ENCODE measurements around the gene MARCHF11.

Gene MARCHF11

GRCh38 chr5:16178745-16179372 lies 732 bp downstream of the MARCHF11 start:
- peak; percentile 64 for DNase-seq
- H3K27me3 ChIP-seq (ENCODE audit: insufficient read depth, low read depth, severe bottlenecking), result no peaks in the 10 kb centered on the region
- peak overlapping the region; percentile 87 for H3K4me3 ChIP-seq (ENCODE audit: low read depth, low read length)
- peak; percentile 42 for TF ChIP-seq CTCF (IDR thresholded peaks at IDR 0.05; ENCODE audit: low read depth, low read length)
- H3K27ac ChIP-seq, result peak overlapping the region; percentile 28; the same call in 1 of the 2 replicates
- no peaks in the 10 kb centered on the region for H3K36me3 ChIP-seq
- H3K9me3 ChIP-seq (ENCODE audit: severe bottlenecking), result no peaks in the 10 kb centered on the region

GRCh38 chr5:16169550-16169949 lies 10.0 kb downstream of the MARCHF11 start:
- H3K36me3 ChIP-seq, result no peaks in the 10 kb centered on the region
- H3K9me3 ChIP-seq (ENCODE audit: severe bottlenecking), result no peaks in the 10 kb centered on the region
- no peak for TF ChIP-seq CTCF (IDR thresholded peaks at IDR 0.05; ENCODE audit: low read depth, low read length)
- H3K27me3 ChIP-seq (ENCODE audit: insufficient read depth, low read depth, severe bottlenecking), result no peaks in the 10 kb centered on the region
- no peak overlapping the region for H3K27ac ChIP-seq
- DNase-seq, result no peak
- no peak overlapping the region for H3K4me3 ChIP-seq (ENCODE audit: low read depth, low read length)

- H3K36me3 ChIP-seq, result no peaks in the 10 kb centered on the region
- no peak overlapping the region for H3K4me3 ChIP-seq (ENCODE audit: low read depth, low read length)
- H3K27ac ChIP-seq, result no peak overlapping the region
- no peaks in the 10 kb centered on the region for H3K9me3 ChIP-seq (ENCODE audit: severe bottlenecking)
- peak; percentile 58 for DNase-seq
- H3K27me3 ChIP-seq (ENCODE audit: insufficient read depth, low read depth, severe bottlenecking), result no peaks in the 10 kb centered on the region
- TF ChIP-seq CTCF (IDR thresholded peaks at IDR 0.05; ENCODE audit: low read depth, low read length), result peak; percentile 78
These were observed 18.9 kb downstream of the MARCHF11 start for GRCh38 chr5:16160706-16161105.

GRCh38 chr5:16159636-16160035 lies 20.0 kb downstream of the MARCHF11 start:
- Histone ChIP-seq H3K27ac (no peak overlapping the region), H3K9me3 (ENCODE audit: severe bottlenecking) (no peaks in the 10 kb centered on the region)

GRCh38 chr5:16156152-16156551 lies 23.4 kb downstream of the MARCHF11 start:
- H3K4me3 ChIP-seq (ENCODE audit: low read depth, low read length), result no peak overlapping the region
- no peak overlapping the region for H3K27ac ChIP-seq
- DNase-seq, result no peak
- H3K36me3 ChIP-seq, result no peaks in the 10 kb centered on the region
- no peaks in the 10 kb centered on the region for H3K9me3 ChIP-seq (ENCODE audit: severe bottlenecking)
- no peaks in the 10 kb centered on the region for H3K27me3 ChIP-seq (ENCODE audit: insufficient read depth, low read depth, severe bottlenecking)
- no peak for TF ChIP-seq CTCF (IDR thresholded peaks at IDR 0.05; ENCODE audit: low read depth, low read length)

More at GRCh38 chr5:16159636-16160035, 20.0 kb downstream of the MARCHF11 start:
- H3K27me3 ChIP-seq (ENCODE audit: insufficient read depth, low read depth, severe bottlenecking), result no peaks in the 10 kb centered on the region
- H3K4me3 ChIP-seq (ENCODE audit: low read depth, low read length), result no peak overlapping the region
- no peak for DNase-seq
- no peaks in the 10 kb centered on the region for H3K36me3 ChIP-seq
- no peak for TF ChIP-seq CTCF (IDR thresholded peaks at IDR 0.05; ENCODE audit: low read depth, low read length)
